Endothelial cell of umbilical vein (primary cell): ENCODE results near the gene GAS7. TPM values are rescaled to one million over a fixed set of nuclear protein-coding genes. Genes with fewer than 3 reads are reported as not detected.

ENCODE experiments used
- BruUV-seq: library from RNA; stranded (reverse); fragments of 400-500 nt; replicated peaks from 2 replicates; lab custom pipeline; 2021; lab: Mats Ljungman, UMichigan
- CTCF ChIA-PET: fragments of 300-600, 350-600 bp; sonication (Branson Sonifier 250); formaldehyde crosslinking; loops from one replicate; lab custom pipeline; 2021; ENCODE audit warnings: antibody characterized with exemption, inconsistent platforms; lab: Charles Lee
- POLR2A ChIA-PET: fragments of 300-600, 350-600 bp; sonication (Branson Sonifier 250); formaldehyde crosslinking; loops from one replicate; lab custom pipeline; 2021; ENCODE audit warnings: antibody characterized with exemption, inconsistent platforms; lab: Charles Lee
- DNase-seq: peaks from one replicate; pipeline ENCODE4 v3.0.0-alpha.2; 2011; ENCODE audit warnings: low read depth, low spot score
- FAIRE-seq: peaks from 2 replicates; lab custom pipeline; 2011; peaks lifted over from hg19 to GRCh38; lab: Jason Lieb, UNC
- H2AFZ ChIP-seq: 2 replicates; pipeline ENCODE4 v1.6.0; 2012; ENCODE audit warnings: low read depth, low read length, control low read depth, inconsistent platforms
- H3K27ac ChIP-seq: 2 replicates; pipeline ENCODE4 v1.5.1; 2011; ENCODE audit warnings: low read depth, mild to moderate bottlenecking, control low read depth, low read length, moderate library complexity; ENCODE audit not compliant: insufficient read depth
- H3K27me3 ChIP-seq, 2 experiments: 2 replicates each; pipeline versions ENCODE4 v1.6.0 to v1.6.1; 2011; ENCODE audit warnings: low read length in 2 of 2, mixed read lengths in 1 of 2; ENCODE audit not compliant: control insufficient read depth in 2 of 2, insufficient read depth in 2 of 2
- H3K36me3 ChIP-seq, 2 experiments: 2 replicates in 1 of 2; 3 replicates in 1 of 2; pipeline ENCODE4 v1.5.1; 2011; ENCODE audit warnings: low read length in 2 of 2, mild to moderate bottlenecking in 1 of 2, moderate library complexity in 1 of 2; ENCODE audit not compliant: control insufficient read depth in 2 of 2, insufficient read depth in 2 of 2; ENCODE audit errors: extremely low read depth in 1 of 2
- H3K4me1 ChIP-seq: 3 replicates; pipeline ENCODE4 v1.5.1; 2011; ENCODE audit warnings: mild to moderate bottlenecking, low read length; ENCODE audit not compliant: control insufficient read depth, insufficient read depth; ENCODE audit errors: extremely low read depth
- H3K4me2 ChIP-seq: 2 replicates; pipeline ENCODE4 v1.6.1; 2011; ENCODE audit warnings: low read length, control low read depth, mixed read lengths; ENCODE audit not compliant: insufficient read depth
- H3K4me3 ChIP-seq, 3 experiments: fragments of 200-600 bp in 1 of 3; sonication (generic), shearing (Covaris generic) in 1 of 3; replicated peaks in 1 of 3; 2 replicates each; pipeline ENCODE4 v1.5.1; 2011 to 2016; ENCODE audit warnings: control low read depth in 3 of 3, low read length in 3 of 3, mild to moderate bottlenecking in 2 of 3, inconsistent platforms in 1 of 3, low read depth in 1 of 3, moderate library complexity in 1 of 3; ENCODE audit not compliant: insufficient read depth in 1 of 3
- H3K79me2 ChIP-seq: 2 replicates; pipeline ENCODE4 v1.6.0; 2012; ENCODE audit warnings: low read length, inconsistent platforms; ENCODE audit not compliant: control insufficient read depth, insufficient read depth
- H3K9ac ChIP-seq: replicated peaks from 2 replicates; pipeline ENCODE3; 2011; ENCODE audit warnings: low read length, control low read depth; ENCODE audit not compliant: insufficient read depth; ENCODE audit errors: extremely low read depth
- H3K9me1 ChIP-seq: replicated peaks from 3 replicates; pipeline ENCODE4 v1.6.0; 2011; ENCODE audit warnings: mild to moderate bottlenecking, low read length; ENCODE audit not compliant: control insufficient read depth, insufficient read depth; ENCODE audit errors: extremely low read depth
- H3K9me3 ChIP-seq: replicated peaks from 2 replicates; pipeline ENCODE4 v1.5.1; 2012; ENCODE audit warnings: low read length, inconsistent platforms; ENCODE audit not compliant: control insufficient read depth, insufficient read depth
- H4K20me1 ChIP-seq: replicated peaks from 2 replicates; pipeline ENCODE3; 2011; ENCODE audit warnings: mild to moderate bottlenecking, low read length; ENCODE audit not compliant: control insufficient read depth, insufficient read depth; ENCODE audit errors: extremely low read depth
- EZH2 ChIP-seq: IDR thresholded peaks from 2 replicates; pipeline ENCODE4 v1.6.1; 2012; ENCODE audit warnings: borderline replicate concordance, low read depth, mild to moderate bottlenecking, moderate library complexity, low read length, inconsistent platforms; ENCODE audit not compliant: severe bottlenecking
- FOS ChIP-seq: IDR thresholded peaks from 2 replicates; pipeline ENCODE4 v1.6.1; 2011; ENCODE audit warnings: mild to moderate bottlenecking, low read length, moderate library complexity, borderline replicate concordance; ENCODE audit not compliant: insufficient read depth
- GATA2 ChIP-seq: IDR thresholded peaks from 2 replicates; pipeline ENCODE4 v1.7.0; 2011; ENCODE audit warnings: low read depth, mild to moderate bottlenecking, moderate library complexity, mixed read lengths, low read length; ENCODE audit not compliant: insufficient read length, insufficient read depth
- JUN ChIP-seq: IDR thresholded peaks from 2 replicates; pipeline ENCODE4 v1.6.1; 2011; ENCODE audit warnings: borderline replicate concordance, low read depth; ENCODE audit not compliant: insufficient read length, insufficient read depth
- MYC ChIP-seq: IDR thresholded peaks from one replicate; pipeline ENCODE4 v1.6.1; 2011; ENCODE audit warnings: mild to moderate bottlenecking, low read depth, low read length
- POLR2A ChIP-seq: IDR thresholded peaks from 2 replicates; pipeline ENCODE4 v1.6.1; 2012; ENCODE audit warnings: low read depth, mild to moderate bottlenecking, control low read depth, low read length
- POLR2AphosphoS5 ChIP-seq: IDR thresholded peaks from 2 replicates; pipeline ENCODE4 v1.6.1; 2012; ENCODE audit warnings: low read depth, mild to moderate bottlenecking, control low read depth, low read length, moderate library complexity; ENCODE audit not compliant: insufficient read depth
- dilution Hi-C: fragments of 300-500 bp; cut with MboI; formaldehyde crosslinking; loops from one replicate; pipeline ENCODE4 v1.15.0; 2019; ENCODE audit warnings: low sequenced_read_pairs; ENCODE audit not compliant: extremely low pct_ligation_motif_present
- intact Hi-C: fragments of 100-400 bp; cut with micrococcal nuclease; formaldehyde crosslinking; loops from one replicate; pipeline ENCODE4 v1.10.0; 2022
- polyA plus RNA-seq, 4 experiments: library from polyadenylated mRNA; depleted of rRNA in 3 of 4; stranded (reverse) in 3 of 4; unstranded in 1 of 4; fragments of >200 nt; gene quantifications; 2 replicates each; pipeline versions ENCODE4 v1.2.1 to v1.2.3, GENCODE V29; 2011 to 2012; ENCODE audit warnings: missing spikeins in 1 of 4
- total RNA-seq: library from RNA; stranded (reverse); gene quantifications from 2 replicates; pipeline ENCODE4 v1.2.3, GENCODE V29; 2021
- TF ChIP-seq, protein P1 (sequence below), 2 donors: IDR thresholded peaks; 1 replicate in 1 of 2; 2 replicates in 1 of 2; pipeline ENCODE4 v1.5.1; 2011; ENCODE audit warnings: low read length in 2 of 2, mild to moderate bottlenecking in 2 of 2, moderate library complexity in 2 of 2, control low read depth in 1 of 2, inconsistent platforms in 1 of 2, low read depth in 1 of 2; ENCODE audit not compliant: insufficient read depth in 1 of 2; ENCODE audit errors: extremely low read depth in 1 of 2
- TF ChIP-seq, protein P2 (sequence below): IDR thresholded peaks from 2 replicates; pipeline ENCODE4 v1.6.1; 2011; ENCODE audit not compliant: insufficient read depth, insufficient read length

GAS7 gene
- total and polyA plus RNA-seq, 2 donors (not counting 3 experiments of a cell fraction or from before 2014, with no cell fraction given) = not detected

- TF ChIP-seq, protein P1, sequence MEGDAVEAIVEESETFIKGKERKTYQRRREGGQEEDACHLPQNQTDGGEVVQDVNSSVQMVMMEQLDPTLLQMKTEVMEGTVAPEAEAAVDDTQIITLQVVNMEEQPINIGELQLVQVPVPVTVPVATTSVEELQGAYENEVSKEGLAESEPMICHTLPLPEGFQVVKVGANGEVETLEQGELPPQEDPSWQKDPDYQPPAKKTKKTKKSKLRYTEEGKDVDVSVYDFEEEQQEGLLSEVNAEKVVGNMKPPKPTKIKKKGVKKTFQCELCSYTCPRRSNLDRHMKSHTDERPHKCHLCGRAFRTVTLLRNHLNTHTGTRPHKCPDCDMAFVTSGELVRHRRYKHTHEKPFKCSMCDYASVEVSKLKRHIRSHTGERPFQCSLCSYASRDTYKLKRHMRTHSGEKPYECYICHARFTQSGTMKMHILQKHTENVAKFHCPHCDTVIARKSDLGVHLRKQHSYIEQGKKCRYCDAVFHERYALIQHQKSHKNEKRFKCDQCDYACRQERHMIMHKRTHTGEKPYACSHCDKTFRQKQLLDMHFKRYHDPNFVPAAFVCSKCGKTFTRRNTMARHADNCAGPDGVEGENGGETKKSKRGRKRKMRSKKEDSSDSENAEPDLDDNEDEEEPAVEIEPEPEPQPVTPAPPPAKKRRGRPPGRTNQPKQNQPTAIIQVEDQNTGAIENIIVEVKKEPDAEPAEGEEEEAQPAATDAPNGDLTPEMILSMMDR (IDR thresholded peaks at IDR 0.05; ENCODE audit: extremely low read depth in 1 of 2, insufficient read depth in 1 of 2, low read depth in 1 of 2, low read length in 2 of 2) = no peak
- TF ChIP-seq JUN (no peak), POLR2AphosphoS5 (no peak), FOS (no peak), EZH2 (no peak), POLR2A (no peak), MYC (no peak), GATA2 (no peak)
- TF ChIP-seq, protein P2, sequence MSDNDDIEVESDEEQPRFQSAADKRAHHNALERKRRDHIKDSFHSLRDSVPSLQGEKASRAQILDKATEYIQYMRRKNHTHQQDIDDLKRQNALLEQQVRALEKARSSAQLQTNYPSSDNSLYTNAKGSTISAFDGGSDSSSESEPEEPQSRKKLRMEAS = no peak
- H3K9ac ChIP-seq = no peak overlapping the region
- no peak for FAIRE-seq
- dilution Hi-C loops = no loop called here
- H3K27ac ChIP-seq = no peak overlapping the region
- CTCF ChIA-PET = no interaction called here
- no peaks in the 10 kb centered on the region for H3K27me3 ChIP-seq
- no peaks in the 10 kb centered on the region for H3K79me2 ChIP-seq
- H3K9me1 ChIP-seq = no peaks in the 10 kb centered on the region
- H3K4me3 ChIP-seq = no peak overlapping the region
- H3K4me2 ChIP-seq = no peak overlapping the region
- POLR2A ChIA-PET = no interaction called here
- no peaks in the 10 kb centered on the region for H3K36me3 ChIP-seq
- no peak overlapping the region for H2AFZ ChIP-seq
- H3K4me1 ChIP-seq = no peaks in the 10 kb centered on the region
- no TSS peak for BruUV-seq
- H3K9me3 ChIP-seq = peaks cover 4% of the 10 kb centered on the region
- H4K20me1 ChIP-seq = no peaks in the 10 kb centered on the region
- DNase-seq = no peak
- intact Hi-C loops = no loop called here
These were observed 261.1 kb downstream of the GAS7 start for GRCh38 chr17:9937241-9937761.
